Neural progenitor cell (in vitro differentiated cells): ENCODE results near the gene CIB4.

Experiments used
- EZH2 ChIP-seq: fragments of 200-600 bp; sonication (generic); IDR thresholded peaks from 2 replicates; pipeline ENCODE4 v1.6.1; 2017; ENCODE audit warnings: antibody characterized with exemption, mild to moderate bottlenecking, moderate library complexity
- EZH2phosphoT487 ChIP-seq: fragments of 200-600 bp; sonication (generic); IDR thresholded peaks from 2 replicates; pipeline ENCODE4 v1.6.1; 2017; ENCODE audit warnings: antibody characterized with exemption
- TF ChIP-seq, protein P1 (sequence below): fragments of 200-600 bp; sonication (generic); IDR thresholded peaks from 2 replicates; pipeline ENCODE4 v1.5.1; 2017; ENCODE audit warnings: antibody characterized with exemption, mild to moderate bottlenecking

DNA sequence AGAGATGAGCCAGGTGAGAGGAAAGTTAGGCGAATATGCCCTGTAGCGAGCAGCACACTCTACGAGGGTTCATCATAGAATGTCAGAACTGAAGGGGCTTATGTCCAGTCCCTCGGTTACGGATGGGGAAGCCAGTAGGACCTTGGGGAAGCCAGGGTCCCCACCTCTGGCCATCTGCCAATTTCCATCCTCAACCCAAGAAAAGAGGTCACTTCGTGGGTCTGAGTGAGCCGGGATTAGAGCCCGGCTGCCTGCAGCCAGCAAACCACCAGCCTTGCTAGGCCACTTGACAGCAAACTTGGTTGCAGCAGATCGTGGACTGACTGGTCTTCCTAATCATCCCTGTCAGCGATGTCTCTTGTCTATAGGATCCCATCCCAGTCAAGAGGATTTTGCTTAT lies 11.4 kb downstream of the CIB4 start:
- TF ChIP-seq, protein P1, sequence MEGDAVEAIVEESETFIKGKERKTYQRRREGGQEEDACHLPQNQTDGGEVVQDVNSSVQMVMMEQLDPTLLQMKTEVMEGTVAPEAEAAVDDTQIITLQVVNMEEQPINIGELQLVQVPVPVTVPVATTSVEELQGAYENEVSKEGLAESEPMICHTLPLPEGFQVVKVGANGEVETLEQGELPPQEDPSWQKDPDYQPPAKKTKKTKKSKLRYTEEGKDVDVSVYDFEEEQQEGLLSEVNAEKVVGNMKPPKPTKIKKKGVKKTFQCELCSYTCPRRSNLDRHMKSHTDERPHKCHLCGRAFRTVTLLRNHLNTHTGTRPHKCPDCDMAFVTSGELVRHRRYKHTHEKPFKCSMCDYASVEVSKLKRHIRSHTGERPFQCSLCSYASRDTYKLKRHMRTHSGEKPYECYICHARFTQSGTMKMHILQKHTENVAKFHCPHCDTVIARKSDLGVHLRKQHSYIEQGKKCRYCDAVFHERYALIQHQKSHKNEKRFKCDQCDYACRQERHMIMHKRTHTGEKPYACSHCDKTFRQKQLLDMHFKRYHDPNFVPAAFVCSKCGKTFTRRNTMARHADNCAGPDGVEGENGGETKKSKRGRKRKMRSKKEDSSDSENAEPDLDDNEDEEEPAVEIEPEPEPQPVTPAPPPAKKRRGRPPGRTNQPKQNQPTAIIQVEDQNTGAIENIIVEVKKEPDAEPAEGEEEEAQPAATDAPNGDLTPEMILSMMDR = no peak
- no peak for TF ChIP-seq EZH2
- TF ChIP-seq EZH2phosphoT487 = no peak
